Measurements from ENCODE around the gene ANAPC13.

The ANAPC13 gene

DNA sequence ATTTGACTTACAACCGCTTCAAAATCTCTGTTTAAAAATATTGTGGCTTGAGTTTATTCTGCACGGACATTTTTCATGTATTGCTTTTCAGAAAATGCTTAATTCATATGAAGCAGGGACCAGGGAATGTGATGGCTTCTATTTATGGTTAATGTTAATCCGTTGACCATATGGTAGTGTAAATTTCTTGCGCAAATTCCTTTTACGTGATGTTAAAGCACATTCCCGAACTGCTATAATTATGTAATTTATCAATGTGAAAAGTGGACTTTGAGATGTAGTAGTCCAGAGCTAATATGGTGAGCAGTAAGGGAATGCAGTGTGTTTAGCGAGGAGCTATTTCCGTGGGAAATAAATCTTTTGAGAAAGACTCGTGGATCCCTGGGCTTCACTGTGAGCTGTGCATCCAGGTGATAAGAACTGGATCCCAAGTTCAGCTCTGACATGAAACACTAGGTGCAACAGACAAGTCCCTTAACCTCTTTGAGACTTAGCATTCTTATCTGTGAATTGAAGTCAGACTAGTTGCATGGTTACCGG is 27.3 kb downstream of the ANAPC13 start:
- no peak overlapping the region for H3K9ac ChIP-seq (ENCODE audit: low read depth in 1 of 2, low read length in 2 of 2)
- H3K4me1 ChIP-seq (ENCODE audit: control insufficient read depth in 1 of 2, insufficient read depth in 2 of 2, low read length in 2 of 2) = peaks cover 0 to 7% of the 10 kb centered on the region in 2 donors
- peak overlapping the region in 1 of 2 donors; percentile 34 for H3K4me3 ChIP-seq (ENCODE audit: low read depth in 1 of 2, low read length in 2 of 2)
- H3K9me3 ChIP-seq (ENCODE audit: control insufficient read depth in 1 of 2, low read length in 2 of 2) = no peaks in the 10 kb centered on the region
- H3K27me3 ChIP-seq (ENCODE audit: control insufficient read depth in 1 of 2, insufficient read depth in 2 of 2, low read length in 2 of 2) = no peaks in the 10 kb centered on the region
- no peak overlapping the region for H3K27ac ChIP-seq (ENCODE audit: low read depth, low read length)
- H3K36me3 ChIP-seq (ENCODE audit: control insufficient read depth in 1 of 2, insufficient read depth in 2 of 2, low read length in 2 of 2) = no peaks in the 10 kb centered on the region

GRCh38 chr3:134457376-134458074 is 28.3 kb downstream of the ANAPC13 start:
- Histone ChIP-seq H3K4me3 (ENCODE audit: low read depth in 1 of 2, low read length in 2 of 2) (no peak overlapping the region), H3K9ac (ENCODE audit: low read depth in 1 of 2, low read length in 2 of 2) (no peak overlapping the region), H3K27ac (ENCODE audit: low read depth, low read length) (no peak overlapping the region), H3K4me1 (ENCODE audit: control insufficient read depth in 1 of 2, insufficient read depth in 2 of 2, low read length in 2 of 2) (peaks cover 0 to 7% of the 10 kb centered on the region in 2 donors), H3K9me3 (ENCODE audit: control insufficient read depth in 1 of 2, low read length in 2 of 2) (no peaks in the 10 kb centered on the region), H3K36me3 (ENCODE audit: control insufficient read depth in 1 of 2, insufficient read depth in 2 of 2, low read length in 2 of 2) (no peaks in the 10 kb centered on the region), H3K27me3 (ENCODE audit: control insufficient read depth in 1 of 2, insufficient read depth in 2 of 2, low read length in 2 of 2) (no peaks in the 10 kb centered on the region)

GRCh38 chr3:134453631-134454030 is 32.2 kb downstream of the ANAPC13 start:
- H3K4me1 ChIP-seq (ENCODE audit: control insufficient read depth in 1 of 2, insufficient read depth in 2 of 2, low read length in 2 of 2) = peaks cover 0 to 12% of the 10 kb centered on the region in 2 donors

DNA sequence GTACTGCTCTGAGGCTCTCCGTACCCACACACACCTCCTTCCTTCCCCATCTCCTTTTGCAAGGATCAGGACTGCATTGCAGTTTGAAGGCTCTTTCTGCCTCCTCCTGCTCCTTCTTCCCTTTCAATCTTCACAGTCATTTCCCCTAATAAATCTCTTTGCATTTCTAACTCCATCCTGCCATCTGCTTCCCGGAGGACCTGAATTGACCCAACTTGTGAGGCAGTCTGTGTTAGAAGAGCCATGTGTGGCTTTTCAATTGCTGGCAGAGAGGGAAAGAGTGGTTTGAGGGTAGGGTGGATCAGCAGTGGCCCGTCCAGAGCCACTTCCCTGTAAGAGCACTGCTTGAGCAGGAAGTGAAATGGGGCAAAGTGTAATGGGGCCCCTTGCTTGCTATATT is 35.8 kb downstream of the ANAPC13 start:
- no peaks in the 10 kb centered on the region for H3K27me3 ChIP-seq (ENCODE audit: control insufficient read depth in 1 of 2, insufficient read depth in 2 of 2, low read length in 2 of 2)
- H3K4me1 ChIP-seq (ENCODE audit: control insufficient read depth in 1 of 2, insufficient read depth in 2 of 2, low read length in 2 of 2) = peaks cover 0 to 5% of the 10 kb centered on the region in 2 donors

More at GRCh38 chr3:134453631-134454030, 32.2 kb downstream of the ANAPC13 start:
- Histone ChIP-seq H3K9ac (ENCODE audit: low read depth in 1 of 2, low read length in 2 of 2) (no peak overlapping the region), H3K4me3 (ENCODE audit: low read depth in 1 of 2, low read length in 2 of 2) (no peak overlapping the region), H3K27ac (ENCODE audit: low read depth, low read length) (no peak overlapping the region), H3K27me3 (ENCODE audit: control insufficient read depth in 1 of 2, insufficient read depth in 2 of 2, low read length in 2 of 2) (no peaks in the 10 kb centered on the region), H3K36me3 (ENCODE audit: control insufficient read depth in 1 of 2, insufficient read depth in 2 of 2, low read length in 2 of 2) (no peaks in the 10 kb centered on the region), H3K9me3 (ENCODE audit: control insufficient read depth in 1 of 2, low read length in 2 of 2) (no peaks in the 10 kb centered on the region)

GRCh38 chr3:134449277-134449676 is 36.5 kb downstream of the ANAPC13 start:
- no peaks in the 10 kb centered on the region for H3K27me3 ChIP-seq (ENCODE audit: control insufficient read depth in 1 of 2, insufficient read depth in 2 of 2, low read length in 2 of 2)
- peaks cover 5 to 7% of the 10 kb centered on the region in 2 donors for H3K9me3 ChIP-seq (ENCODE audit: control insufficient read depth in 1 of 2, low read length in 2 of 2)
- H3K9ac ChIP-seq (ENCODE audit: low read depth in 1 of 2, low read length in 2 of 2) = no peak overlapping the region
- H3K4me3 ChIP-seq (ENCODE audit: low read depth in 1 of 2, low read length in 2 of 2) = no peak overlapping the region
- peaks cover 0 to 5% of the 10 kb centered on the region in 2 donors for H3K4me1 ChIP-seq (ENCODE audit: control insufficient read depth in 1 of 2, insufficient read depth in 2 of 2, low read length in 2 of 2)
- H3K27ac ChIP-seq (ENCODE audit: low read depth, low read length) = no peak overlapping the region
- H3K36me3 ChIP-seq (ENCODE audit: control insufficient read depth in 1 of 2, insufficient read depth in 2 of 2, low read length in 2 of 2) = no peaks in the 10 kb centered on the region

More for the DNA sequence above, 35.8 kb downstream of the ANAPC13 start:
- Histone ChIP-seq H3K9me3 (ENCODE audit: control insufficient read depth in 1 of 2, low read length in 2 of 2) (peaks cover 5 to 7% of the 10 kb centered on the region in 2 donors), H3K4me3 (ENCODE audit: low read depth in 1 of 2, low read length in 2 of 2) (no peak overlapping the region), H3K27ac (ENCODE audit: low read depth, low read length) (no peak overlapping the region), H3K36me3 (ENCODE audit: control insufficient read depth in 1 of 2, insufficient read depth in 2 of 2, low read length in 2 of 2) (no peaks in the 10 kb centered on the region), H3K9ac (ENCODE audit: low read depth in 1 of 2, low read length in 2 of 2) (no peak overlapping the region)

GRCh38 chr3:134448664-134449063 is 37.1 kb downstream of the ANAPC13 start:
- Histone ChIP-seq H3K4me1 (ENCODE audit: control insufficient read depth in 1 of 2, insufficient read depth in 2 of 2, low read length in 2 of 2) (peaks cover 0 to 5% of the 10 kb centered on the region in 2 donors), H3K27me3 (ENCODE audit: control insufficient read depth in 1 of 2, insufficient read depth in 2 of 2, low read length in 2 of 2) (no peaks in the 10 kb centered on the region), H3K9me3 (ENCODE audit: control insufficient read depth in 1 of 2, low read length in 2 of 2) (peaks cover 5 to 7% of the 10 kb centered on the region in 2 donors)

DNA sequence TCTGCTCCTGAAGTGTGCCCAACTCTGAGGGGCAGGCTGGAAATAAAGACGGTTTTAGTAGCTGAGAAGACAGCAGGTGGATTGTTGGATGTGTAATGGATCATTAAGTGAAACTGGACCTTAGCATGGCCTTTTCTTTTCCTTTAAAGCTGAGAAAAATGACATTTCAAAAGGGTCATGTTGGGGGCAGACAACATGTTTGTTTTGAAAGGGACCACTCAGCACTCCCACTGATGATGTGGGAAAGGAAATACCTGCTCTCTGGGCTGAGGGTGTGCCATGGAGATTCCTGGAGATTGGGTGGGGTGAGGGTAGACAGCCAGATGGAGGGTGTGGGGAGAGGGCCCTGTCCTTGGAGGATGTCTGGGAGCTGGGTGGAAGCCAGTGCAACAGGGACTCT is 38.4 kb downstream of the ANAPC13 start:
- no peaks in the 10 kb centered on the region for H3K36me3 ChIP-seq (ENCODE audit: control insufficient read depth in 1 of 2, insufficient read depth in 2 of 2, low read length in 2 of 2)
- peaks cover 0 to 5% of the 10 kb centered on the region in 2 donors for H3K4me1 ChIP-seq (ENCODE audit: control insufficient read depth in 1 of 2, insufficient read depth in 2 of 2, low read length in 2 of 2)
- H3K27ac ChIP-seq (ENCODE audit: low read depth, low read length) = no peak overlapping the region
- H3K9ac ChIP-seq (ENCODE audit: low read depth in 1 of 2, low read length in 2 of 2) = no peak overlapping the region
- no peak overlapping the region for H3K4me3 ChIP-seq (ENCODE audit: low read depth in 1 of 2, low read length in 2 of 2)
- peaks cover 5 to 7% of the 10 kb centered on the region in 2 donors for H3K9me3 ChIP-seq (ENCODE audit: control insufficient read depth in 1 of 2, low read length in 2 of 2)
- no peaks in the 10 kb centered on the region for H3K27me3 ChIP-seq (ENCODE audit: control insufficient read depth in 1 of 2, insufficient read depth in 2 of 2, low read length in 2 of 2)

More at GRCh38 chr3:134448664-134449063, 37.1 kb downstream of the ANAPC13 start:
- Histone ChIP-seq H3K9ac (ENCODE audit: low read depth in 1 of 2, low read length in 2 of 2) (no peak overlapping the region), H3K4me3 (ENCODE audit: low read depth in 1 of 2, low read length in 2 of 2) (no peak overlapping the region), H3K36me3 (ENCODE audit: control insufficient read depth in 1 of 2, insufficient read depth in 2 of 2, low read length in 2 of 2) (no peaks in the 10 kb centered on the region), H3K27ac (ENCODE audit: low read depth, low read length) (no peak overlapping the region)

DNA sequence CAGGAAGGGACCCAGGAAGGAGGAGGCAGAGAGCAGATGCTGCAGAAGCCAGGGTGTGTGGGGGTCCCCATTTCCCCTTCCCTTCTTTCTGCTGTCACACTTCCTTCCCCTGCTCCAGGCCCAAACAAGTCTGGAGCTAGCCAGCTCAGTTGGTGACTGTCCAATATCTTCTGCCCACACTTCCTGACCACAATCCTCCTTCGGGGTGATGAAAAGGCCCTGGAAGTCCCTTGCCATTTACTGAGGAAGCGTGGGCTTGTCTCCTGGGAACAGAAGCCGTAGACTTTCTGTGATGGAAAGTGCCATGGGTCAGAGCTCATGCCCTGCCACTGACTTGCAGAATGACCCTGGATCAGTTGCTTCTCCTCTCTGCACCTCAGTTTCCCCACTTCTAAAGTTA is 39.0 kb downstream of the ANAPC13 start:
- H3K4me3 ChIP-seq (ENCODE audit: low read depth in 1 of 2, low read length in 2 of 2) = no peak overlapping the region
- H3K9ac ChIP-seq (ENCODE audit: low read depth in 1 of 2, low read length in 2 of 2) = no peak overlapping the region
- no peaks in the 10 kb centered on the region for H3K27me3 ChIP-seq (ENCODE audit: control insufficient read depth in 1 of 2, insufficient read depth in 2 of 2, low read length in 2 of 2)
- H3K27ac ChIP-seq (ENCODE audit: low read depth, low read length) = no peak overlapping the region
- peaks cover 5 to 7% of the 10 kb centered on the region in 2 donors for H3K9me3 ChIP-seq (ENCODE audit: control insufficient read depth in 1 of 2, low read length in 2 of 2)
- H3K36me3 ChIP-seq (ENCODE audit: control insufficient read depth in 1 of 2, insufficient read depth in 2 of 2, low read length in 2 of 2) = no peaks in the 10 kb centered on the region
- H3K4me1 ChIP-seq (ENCODE audit: control insufficient read depth in 1 of 2, insufficient read depth in 2 of 2, low read length in 2 of 2) = peaks cover 0 to 5% of the 10 kb centered on the region in 2 donors

GRCh38 chr3:134445636-134446035 is 40.1 kb downstream of the ANAPC13 start:
- H3K9ac ChIP-seq (ENCODE audit: low read depth in 1 of 2, low read length in 2 of 2) = no peak overlapping the region
- no peak overlapping the region for H3K4me3 ChIP-seq (ENCODE audit: low read depth in 1 of 2, low read length in 2 of 2)
- H3K4me1 ChIP-seq (ENCODE audit: control insufficient read depth in 1 of 2, insufficient read depth in 2 of 2, low read length in 2 of 2) = peaks cover 0 to 5% of the 10 kb centered on the region in 2 donors
- H3K36me3 ChIP-seq (ENCODE audit: control insufficient read depth in 1 of 2, insufficient read depth in 2 of 2, low read length in 2 of 2) = no peaks in the 10 kb centered on the region
- H3K27me3 ChIP-seq (ENCODE audit: control insufficient read depth in 1 of 2, insufficient read depth in 2 of 2, low read length in 2 of 2) = no peaks in the 10 kb centered on the region
- H3K9me3 ChIP-seq (ENCODE audit: control insufficient read depth in 1 of 2, low read length in 2 of 2) = peaks cover 5 to 7% of the 10 kb centered on the region in 2 donors
- H3K27ac ChIP-seq (ENCODE audit: low read depth, low read length) = no peak overlapping the region

- no peak overlapping the region for H3K27ac ChIP-seq (ENCODE audit: low read depth, low read length)
- H3K36me3 ChIP-seq (ENCODE audit: control insufficient read depth in 1 of 2, insufficient read depth in 2 of 2, low read length in 2 of 2) = no peaks in the 10 kb centered on the region
- no peak overlapping the region for H3K9ac ChIP-seq (ENCODE audit: low read depth in 1 of 2, low read length in 2 of 2)
- no peak overlapping the region for H3K4me3 ChIP-seq (ENCODE audit: low read depth in 1 of 2, low read length in 2 of 2)
- H3K27me3 ChIP-seq (ENCODE audit: control insufficient read depth in 1 of 2, insufficient read depth in 2 of 2, low read length in 2 of 2) = no peaks in the 10 kb centered on the region
- peaks cover 0 to 5% of the 10 kb centered on the region in 2 donors for H3K4me1 ChIP-seq (ENCODE audit: control insufficient read depth in 1 of 2, insufficient read depth in 2 of 2, low read length in 2 of 2)
- H3K9me3 ChIP-seq (ENCODE audit: control insufficient read depth in 1 of 2, low read length in 2 of 2) = peaks cover 5 to 7% of the 10 kb centered on the region in 2 donors
Observed at GRCh38 chr3:134445095-134445494, 40.7 kb downstream of the ANAPC13 start.

All from duodenal mucosa (tissue), 2 donors.